DMS 273 treated with DMSO at 0.1 percent for 48 hours (cell line): ENCODE results near the gene ADAMTS6.

Experiments used
- DNase-seq: peaks from one replicate; lab custom pipeline; 2025; lab: John Stamatoyannopoulos, UW

ADAMTS6 gene

DNA sequence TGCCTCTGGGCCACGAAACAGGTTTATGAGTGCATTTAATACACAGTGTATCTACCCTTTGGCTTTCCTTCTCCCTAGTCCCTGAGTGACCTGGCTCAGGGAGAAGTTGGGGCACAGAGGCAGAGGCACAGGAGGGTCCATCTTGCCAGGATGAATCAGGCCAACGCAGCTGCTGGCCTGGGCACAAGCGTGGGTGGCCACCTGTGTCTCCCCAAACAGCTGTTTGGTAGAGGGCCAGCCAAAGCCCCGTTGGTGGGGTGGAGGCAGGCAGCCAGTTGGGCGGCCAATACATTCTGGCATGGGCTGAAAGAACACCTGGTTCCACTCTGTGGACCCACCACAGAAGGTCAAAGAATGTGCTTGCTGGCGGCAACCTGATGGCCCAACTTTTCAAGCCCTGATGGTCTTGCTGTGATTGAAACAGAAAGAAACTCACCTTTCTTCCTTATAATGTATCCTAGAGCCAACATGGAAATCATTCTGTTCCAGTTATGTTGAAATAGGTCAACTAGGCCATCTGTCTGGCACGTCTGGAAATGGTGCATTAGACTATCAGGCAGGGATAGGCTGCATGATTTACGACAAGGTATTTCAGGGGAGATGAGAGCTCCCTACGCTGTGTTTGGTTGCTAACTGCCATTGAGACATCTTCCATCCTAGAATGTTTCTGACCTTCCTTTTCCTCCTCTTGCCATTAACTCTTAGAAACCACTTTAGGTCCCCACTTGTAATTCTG is 337.4 kb downstream of the ADAMTS6 start:
- DNase-seq = no peak

DNA sequence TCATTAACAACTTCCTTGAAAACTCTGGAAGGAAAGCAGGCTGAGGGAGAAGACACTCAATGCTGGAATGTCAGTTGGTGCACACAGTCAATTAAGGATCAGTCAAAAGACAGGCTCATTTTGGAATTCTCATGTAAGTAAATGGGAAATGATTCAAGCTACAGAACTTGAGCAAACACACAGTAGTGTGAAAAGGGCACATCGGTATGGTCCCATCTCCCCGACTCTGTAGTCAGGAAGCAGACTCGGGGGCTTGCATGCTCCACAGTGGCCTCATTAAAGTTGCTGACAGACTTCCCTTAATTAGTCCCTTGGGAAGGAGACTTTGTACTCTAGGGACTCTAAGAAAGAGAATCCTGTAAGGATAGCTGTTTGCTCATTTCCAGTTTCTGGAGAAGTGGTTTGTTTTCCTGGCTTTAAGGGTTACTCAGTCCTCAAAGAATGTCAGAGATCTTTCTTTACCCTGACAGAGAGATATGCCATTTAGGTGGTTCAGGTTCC is 339.2 kb downstream of the ADAMTS6 start:
- DNase-seq = no peak

DNA sequence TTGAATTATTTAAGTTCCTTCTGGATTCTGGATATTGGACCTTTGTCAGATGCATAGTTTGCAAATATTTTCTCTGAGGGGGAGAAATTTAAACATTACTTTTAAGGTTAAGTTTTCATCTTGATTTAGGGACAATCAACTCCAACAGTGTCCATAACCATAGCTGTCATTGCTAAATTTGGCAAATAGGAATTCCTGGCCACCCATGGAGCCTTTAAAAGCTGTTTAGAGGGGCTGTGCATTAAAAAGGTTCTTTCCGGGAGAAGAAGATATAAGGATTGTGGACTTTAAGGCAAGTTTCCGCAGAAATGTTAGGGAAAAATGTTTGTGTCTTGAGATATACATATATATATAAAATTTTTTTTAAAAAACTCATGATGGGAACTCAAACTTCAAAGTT is 339.7 kb downstream of the ADAMTS6 start:
- no peak for DNase-seq

DNA sequence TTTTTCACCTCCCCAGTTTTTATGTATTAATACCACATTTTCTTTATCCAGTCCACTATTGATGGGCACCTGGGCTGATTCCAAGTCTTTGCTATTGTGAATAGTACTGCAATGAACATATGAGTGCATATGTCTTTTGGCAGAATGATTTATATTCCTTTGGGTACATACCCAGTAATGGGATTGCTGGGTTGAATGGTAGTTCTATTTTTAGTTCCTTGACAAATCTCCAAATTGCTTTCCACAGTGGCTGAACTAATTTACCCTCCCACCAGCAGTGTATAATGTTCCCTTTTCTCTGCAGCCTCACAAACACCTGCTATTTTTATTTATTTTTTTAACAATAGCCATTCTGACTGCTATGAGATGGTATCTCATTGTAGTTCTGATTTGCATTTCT is 340.2 kb downstream of the ADAMTS6 start:
- no peak for DNase-seq

DNA sequence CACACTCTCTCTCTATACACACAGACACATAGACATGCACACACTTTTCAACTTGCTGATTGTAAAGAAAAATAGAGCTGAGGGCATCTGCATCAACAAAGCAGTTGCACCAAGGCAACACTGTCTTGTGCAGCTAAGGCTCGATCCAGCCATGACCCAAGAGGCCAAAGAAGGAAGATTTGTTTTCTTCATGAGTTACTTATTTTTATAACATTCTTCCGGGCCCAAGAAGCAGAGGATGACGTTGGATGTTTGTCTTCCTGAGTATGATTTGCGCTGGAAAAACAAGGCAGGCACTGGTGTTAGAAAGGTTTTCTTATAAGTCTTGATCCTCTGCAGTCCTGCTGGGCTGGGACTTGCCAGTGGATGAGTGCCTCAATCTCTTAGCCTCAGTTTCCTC is 344.1 kb downstream of the ADAMTS6 start:
- no peak for DNase-seq

DNA sequence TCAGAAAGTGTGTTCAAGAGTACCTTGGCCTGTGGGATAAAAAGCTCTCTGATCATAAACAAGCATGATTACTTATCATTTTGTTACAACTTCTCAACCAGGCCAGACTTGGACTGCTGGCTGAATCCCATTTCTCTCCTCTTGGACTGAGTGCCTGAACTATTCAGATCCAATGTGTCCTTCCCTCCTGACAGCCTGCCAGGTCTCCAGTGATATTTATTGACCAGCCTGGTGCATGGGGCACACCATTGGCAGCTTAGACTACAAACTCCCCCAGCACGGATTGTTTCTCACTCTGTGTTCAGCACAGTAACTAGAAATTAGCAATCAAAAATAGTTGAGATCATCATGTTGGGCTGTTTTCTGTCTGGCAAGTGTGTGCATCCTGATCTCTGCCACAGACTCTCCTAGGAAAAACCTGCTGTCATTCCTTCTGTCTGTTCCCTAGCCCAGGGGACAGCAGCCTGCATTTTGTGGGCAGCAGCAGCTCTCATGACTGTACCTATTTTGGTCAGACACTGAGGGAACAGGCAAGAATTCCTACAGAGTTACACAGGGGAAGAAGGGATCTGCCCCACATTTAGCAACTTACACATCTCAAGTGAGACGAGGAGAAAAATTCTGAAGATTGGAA is 348.1 kb downstream of the ADAMTS6 start:
- DNase-seq = no peak

DNA sequence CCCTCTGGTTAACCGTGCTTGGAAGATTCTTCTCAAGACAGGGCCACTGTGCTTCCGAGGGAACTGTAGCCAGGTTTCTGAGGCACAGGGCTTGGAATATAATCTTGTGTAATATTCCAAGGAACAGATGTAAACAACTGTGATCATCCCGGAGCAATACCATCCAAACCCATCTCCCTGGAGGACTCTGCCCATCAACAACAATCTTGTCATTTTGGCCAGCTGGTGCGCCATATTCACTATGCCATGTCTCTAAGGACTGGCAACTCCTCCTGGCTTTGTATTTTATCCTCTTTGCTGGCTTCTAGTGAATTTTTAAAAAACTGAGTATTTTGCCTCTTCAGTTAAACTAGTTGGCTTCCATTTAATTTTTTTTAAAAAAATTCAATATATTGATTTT is 349.3 kb downstream of the ADAMTS6 start:
- DNase-seq = no peak

DNA sequence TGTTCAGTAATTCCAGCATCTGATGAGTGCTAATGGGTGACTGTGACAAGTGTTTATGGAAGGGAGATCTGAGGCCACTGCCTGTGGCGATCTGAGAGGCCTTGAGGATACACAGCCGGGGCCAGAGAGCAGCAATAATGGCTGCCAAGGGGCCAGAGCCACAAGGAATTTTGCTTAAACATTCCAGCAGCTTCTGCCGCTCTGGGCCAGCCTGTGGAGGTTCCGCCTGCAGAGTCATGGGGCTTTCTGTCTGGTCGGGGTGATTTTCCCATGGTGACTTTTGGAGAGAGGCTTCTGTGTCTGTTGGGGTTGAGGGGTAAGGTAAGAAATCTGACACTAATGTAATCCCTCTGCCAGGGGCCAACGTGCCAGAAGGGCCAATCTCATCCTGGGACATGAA is 353.5 kb downstream of the ADAMTS6 start:
- no peak for DNase-seq

DNA sequence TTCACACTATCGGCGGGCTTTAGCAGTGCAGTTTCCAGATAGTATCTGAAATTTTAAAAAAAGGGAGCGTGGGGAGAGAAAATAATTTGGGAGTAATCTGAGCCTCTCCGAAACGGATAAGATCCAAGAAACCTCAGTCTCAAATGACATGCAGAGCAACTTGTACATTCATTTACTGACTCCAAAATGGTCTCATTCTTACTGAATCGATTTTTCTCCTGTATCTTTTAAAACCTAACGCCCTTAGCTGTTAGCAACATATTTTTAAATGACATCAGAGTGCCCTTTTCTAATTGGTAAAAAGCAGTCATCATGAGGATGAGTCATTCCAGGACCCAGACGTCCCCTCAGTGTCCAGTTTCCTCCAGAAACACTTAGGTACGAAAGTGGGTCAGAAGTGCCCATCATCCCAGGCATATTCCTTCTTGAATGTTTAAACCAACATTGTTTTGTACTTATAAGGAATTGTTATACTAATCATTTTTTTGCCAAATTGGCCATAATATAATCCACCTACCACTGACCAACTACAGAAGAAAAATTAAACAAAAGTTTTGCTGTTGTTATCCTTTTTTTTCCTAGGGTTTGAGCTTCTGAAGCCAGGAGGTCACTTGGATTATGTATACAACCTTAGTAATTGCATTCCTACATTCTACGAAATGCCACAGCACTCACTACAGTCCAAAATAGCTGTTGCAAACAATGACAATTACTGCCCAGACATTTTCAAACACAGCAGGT is 354.4 kb downstream of the ADAMTS6 start:
- no peak for DNase-seq

DNA sequence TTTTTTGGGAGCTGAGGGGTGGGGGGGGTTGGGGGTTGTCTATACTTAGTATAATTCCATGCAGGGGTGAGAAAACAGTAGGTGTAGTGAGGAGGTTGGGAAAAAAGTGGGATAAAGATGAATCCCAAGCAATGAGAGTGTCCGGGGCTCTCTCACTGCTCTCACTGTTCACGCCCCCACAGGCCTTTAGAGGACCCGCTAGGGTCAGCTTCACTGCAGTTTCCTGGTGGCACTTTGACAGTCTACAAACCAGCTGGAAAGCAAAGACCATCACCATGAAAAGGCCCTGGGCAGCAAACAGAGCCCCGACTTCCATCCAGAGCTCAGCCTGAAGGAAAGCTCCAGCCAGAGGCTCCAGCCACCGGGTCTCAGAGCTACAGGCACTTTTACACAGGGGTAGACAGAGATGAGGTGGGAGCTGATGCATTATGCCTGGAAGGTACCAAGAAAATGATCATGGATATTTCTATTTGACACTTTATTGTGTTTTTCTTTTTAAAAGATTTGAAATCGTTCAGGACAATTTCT is 355.1 kb downstream of the ADAMTS6 start:
- no peak for DNase-seq

DNA sequence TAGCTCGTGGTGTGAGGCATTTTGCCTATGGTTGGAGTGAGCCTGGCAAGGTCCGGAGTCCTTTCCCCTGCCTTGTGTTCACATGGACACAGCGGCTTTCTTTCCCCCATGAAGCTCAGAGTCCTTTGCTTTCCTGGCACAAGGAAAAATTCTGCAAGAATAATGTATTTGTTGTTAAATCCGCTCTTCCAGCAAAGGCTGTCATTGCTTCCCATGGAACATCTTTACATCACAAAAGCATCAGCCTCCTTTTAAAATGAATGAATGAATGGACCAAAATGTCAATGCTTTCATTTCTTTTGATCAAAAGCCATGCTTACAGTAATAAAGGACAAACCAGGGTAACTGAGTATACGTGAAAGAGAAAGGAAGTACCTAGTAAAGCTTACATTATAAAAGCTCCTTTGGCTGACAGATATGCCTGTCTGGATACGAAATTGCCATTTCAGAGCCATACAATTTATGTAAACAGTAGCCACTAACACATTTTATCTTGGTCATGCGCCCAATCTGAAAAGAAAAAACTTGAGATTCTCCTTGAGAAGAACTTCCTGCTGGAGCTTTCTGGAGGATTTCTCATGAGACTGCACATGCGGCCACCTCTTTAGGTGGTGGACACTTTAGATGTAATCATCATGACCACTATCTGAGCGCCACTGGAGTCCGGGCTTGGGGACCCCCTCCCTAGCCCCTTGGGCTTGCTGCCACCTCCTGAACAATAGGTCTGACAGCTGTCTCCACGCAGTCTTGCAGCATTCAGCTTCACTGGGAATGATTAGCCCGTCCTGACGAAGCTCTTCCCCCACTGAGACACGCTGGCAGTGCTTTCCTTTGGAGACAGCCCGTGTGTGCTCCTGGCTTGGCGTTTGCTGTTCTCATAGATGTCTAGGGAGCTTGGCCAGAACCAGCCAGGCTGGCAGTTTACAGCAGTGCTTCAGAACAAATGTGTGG is 355.9 kb downstream of the ADAMTS6 start:
- DNase-seq = no peak

DNA sequence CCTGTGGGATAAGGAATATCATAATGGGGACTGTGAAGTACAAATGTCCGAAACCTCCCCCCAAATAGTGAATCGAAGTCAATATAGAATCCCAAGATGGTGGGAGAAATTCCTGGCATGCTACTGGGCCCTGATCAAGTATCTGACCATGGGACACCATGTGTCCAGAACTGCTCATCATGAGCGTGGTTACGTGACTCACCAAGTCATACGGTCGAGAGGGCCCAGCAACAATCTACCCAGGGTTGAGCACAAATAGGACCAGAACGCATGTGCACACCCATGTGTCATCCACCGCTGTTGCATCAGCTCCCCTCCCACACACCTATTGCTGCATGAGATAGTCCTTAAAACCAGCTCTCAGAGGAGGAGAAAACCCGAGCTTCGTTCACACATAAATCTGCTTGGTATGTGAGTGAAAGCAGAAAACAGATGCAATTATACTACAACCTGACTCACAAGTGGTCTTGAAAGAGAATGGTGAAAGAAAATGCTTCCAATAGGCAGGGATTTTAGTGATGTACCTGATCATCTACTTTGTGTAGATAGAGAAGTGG is 359.8 kb downstream of the ADAMTS6 start:
- DNase-seq = no peak

DNA sequence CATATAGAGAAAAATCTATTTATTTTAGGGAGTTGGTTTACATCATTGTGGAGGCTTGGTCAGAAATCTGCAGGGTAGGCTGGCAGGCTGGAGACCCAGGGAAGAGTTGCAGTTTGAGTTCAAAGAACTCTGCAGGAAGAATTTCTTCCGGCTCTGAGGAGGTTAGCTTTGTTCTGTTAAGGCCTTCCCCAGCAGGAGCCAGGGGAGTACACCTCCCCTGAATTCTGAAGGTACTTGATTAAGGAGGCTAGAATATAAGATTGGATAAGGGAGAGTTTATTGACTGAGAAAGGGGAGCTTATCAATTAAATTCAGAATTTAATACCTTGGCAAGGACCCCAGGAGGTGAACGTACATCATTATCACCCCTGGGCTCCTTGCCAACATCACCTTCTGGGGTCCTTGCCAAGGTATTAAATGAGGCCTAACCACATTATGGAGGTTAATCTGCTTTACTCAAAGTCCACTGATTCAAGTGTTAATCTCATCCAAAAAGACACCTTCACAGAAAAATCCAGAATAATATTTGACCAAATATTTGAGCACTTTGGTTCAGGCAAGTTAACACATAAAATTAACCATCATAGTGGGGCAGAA is 361.3 kb downstream of the ADAMTS6 start:
- no peak for DNase-seq

DNA sequence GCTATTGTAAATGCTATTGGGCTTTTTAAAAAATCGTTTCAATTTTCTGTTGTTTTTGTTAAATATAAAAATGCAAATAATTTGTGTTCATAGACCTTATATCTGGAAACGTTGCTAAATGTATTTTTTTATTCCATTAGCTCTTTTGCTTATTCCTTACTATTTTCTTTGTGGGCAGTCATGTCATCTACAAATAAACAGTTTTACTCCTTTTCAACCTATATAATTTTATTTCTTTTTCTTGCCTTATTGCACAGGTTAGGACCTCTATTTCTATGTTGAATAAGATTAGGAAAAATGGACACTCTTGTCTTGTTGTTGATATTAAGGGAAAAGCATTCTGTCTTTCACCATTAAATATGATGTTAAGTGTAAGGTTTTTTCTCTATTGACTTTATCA is 364.2 kb downstream of the ADAMTS6 start:
- no peak for DNase-seq

DNA sequence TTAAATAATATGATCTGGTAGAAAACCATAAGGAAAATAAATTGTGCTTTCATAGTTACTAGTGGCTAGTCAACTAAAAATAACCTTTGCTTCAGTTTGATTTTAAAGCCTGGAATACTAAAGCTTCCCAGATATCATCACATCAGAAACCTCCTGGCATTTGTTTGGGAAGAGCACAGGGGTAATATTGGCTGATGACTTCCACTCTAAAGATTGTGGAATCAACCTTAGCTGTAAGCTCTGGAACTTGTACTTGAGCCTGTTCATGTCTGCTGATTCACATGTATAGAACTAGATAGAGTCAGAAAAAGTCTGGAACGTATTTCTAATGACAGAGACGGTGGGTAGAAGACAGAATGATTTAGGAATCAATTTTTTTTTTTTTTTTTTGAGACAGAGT is 367.9 kb downstream of the ADAMTS6 start:
- DNase-seq = no peak

DNA sequence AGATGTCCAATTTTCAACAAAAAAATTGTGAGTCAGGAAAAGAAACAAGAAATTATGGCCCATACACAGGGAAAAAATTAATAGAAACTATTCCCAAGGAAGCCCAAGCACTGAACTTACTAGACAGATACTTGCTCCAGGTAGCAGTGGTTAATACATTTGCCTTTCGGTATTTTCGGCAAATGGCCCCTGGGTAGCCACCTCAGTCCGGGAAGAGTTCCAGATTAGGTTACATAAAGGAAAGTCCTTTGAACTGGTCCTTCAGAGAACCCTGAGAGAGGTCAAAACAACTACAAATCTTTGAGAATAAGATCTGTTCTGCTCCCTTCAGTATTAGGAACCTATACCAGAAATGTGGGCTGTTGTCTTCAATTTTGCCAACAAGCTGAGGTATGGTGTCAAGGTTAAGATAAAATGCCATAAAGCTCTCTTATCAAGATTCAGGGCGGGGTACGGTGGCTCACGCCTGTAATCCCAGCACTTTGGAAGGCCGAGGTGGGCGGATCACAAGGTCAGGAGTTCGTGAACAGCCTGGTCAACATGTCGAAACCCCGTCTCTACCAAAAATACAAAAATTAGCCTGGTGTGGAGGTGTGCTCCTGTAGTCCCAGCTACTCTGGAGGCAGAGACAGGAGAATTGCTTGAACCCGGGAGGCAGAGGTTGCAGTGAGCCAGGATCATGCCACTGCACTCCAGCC is 369.6 kb downstream of the ADAMTS6 start:
- DNase-seq = no peak

DNA sequence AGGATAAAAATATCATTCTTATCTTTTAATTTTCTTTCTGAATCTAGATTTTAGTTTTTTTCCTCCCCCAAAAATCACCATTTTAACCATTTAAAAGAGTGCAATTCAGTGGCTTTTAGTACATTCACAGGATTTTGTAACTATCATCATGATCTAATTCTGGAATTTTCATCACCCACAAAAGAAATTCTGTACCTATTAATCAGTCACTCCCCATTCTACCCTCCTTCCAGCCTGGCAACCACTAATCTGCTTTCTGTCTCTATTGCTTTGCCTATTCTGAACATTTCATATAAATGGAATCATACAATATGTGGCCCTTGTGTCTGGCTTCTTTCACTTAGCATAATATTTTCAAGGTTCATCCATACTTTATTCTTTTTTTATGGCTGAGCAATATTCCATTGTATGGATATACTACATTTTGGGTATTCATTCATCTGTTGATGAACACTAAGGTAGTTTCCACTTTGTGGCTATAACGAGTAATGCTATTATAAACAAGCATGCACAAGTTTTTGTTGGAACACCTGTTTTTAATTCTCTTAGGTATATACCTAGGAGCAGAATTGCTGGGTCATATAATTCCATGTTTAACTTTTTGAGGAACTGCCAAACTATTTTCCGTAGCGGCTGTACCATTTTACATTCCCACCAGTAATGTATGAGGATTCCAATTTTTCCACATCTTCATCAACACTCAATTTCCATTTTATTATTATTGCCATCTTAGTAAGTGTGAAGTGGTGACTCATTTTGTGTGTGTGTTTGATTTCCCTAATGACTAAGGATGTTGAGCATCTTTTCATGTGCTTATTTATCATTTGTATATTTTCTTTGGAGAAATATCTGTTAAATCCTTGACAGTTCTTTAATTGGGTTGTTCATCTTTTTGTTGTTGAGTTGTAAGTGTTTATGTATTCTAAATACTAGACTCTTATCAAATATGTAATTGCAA is 372.7 kb downstream of the ADAMTS6 start:
- DNase-seq = no peak

DNA sequence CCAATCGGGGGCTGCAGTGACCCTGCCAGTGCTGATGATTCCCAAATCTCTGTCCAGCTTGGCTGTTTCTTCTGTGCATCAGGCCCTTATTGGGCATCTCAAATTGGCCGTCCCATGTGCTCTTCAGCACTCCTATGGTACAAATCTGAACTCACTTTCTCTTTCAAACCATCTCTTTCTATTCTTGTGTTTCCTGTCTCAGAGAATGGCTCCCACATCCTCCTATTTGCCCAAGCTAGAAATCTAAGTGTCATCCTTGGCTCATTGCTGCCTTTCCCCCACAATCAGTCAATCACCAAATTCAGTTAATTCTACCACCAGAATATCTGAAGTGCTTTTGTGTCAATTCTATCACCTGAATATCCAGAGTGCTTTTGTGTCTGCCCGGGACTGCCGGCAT is 376.4 kb downstream of the ADAMTS6 start:
- no peak for DNase-seq

DNA sequence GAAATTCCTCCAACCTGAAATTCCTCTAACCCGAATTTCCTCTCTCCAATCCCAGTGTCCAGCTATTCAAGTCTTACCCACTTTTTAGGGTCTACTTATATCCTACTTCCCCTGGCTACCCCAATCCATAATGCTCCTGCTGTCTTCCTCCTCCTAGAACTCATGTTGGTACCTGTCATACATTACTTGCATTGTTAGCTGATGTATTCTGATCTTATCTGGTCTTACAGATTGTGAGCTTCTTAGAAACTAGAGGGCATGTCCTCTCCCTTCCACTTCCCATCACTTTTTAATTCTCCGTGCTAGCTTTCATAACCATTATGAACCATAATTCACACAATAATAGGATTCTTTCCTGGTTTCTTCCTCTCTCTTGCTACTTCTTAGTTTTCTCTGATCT is 376.9 kb downstream of the ADAMTS6 start:
- DNase-seq = no peak
